ENCODE measurements around the gene TTC14. TPM values are rescaled to one million over a fixed set of nuclear protein-coding genes. Genes with fewer than 3 reads are reported as not detected.

The TTC14 gene
- polyA plus RNA-seq, 6 donors from 2014 or later: 24.9 to 32.7 (median 27.5) TPM

DNA sequence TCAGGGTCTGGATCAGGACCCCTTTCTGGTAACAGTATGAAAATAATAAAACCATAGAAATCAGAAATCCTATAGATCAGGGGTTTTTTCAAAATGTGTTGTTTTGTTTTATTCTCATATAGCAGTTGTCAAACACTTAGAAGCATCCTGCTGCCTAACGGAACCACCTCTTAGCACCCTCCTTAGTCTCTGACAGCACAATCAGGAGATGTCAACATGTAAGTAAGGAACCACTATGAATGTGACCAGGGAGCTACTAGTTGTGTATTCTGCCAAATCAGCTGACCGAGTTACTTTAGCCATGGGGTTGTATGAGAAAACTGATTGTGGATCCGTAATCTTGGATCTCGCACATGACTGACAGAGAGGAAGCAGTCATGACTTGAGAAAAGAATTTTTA, 55.1 kb downstream of the TTC14 start:
- Mint-ChIP-seq H3K36me3 (no peaks in the 10 kb centered on the region), H3K27me3 (peaks cover 8 to 29% (median 27%) of the 10 kb centered on the region in 3 donors), H3K27ac (no peak overlapping the region), H3K4me1 (no peaks in the 10 kb centered on the region), H3K9me3 (peaks cover 0 to 3% (median 0%) of the 10 kb centered on the region in 7 donors), H3K4me3 (no peak overlapping the region)
- no peak for DNase-seq
- ATAC-seq (ENCODE audit: low read depth in 2 of 2): no peak

Other genes with a start within 250 kb of the TTC14 start
- not detected for gene CCDC39, start 77.3 kb downstream of the TTC14 start, polyA plus RNA-seq (ENCODE audit: low read depth in 6 of 6)

All from naive B cell (primary cell).